DMS153 treated with DMSO at 0.1 percent for 48 hours (cell line): Measurements from ENCODE around the gene FANCI.

Experiments used
- DNase-seq: peaks from one replicate; lab custom pipeline; 2025; ENCODE audit not compliant: unreplicated experiment; lab: John Stamatoyannopoulos, UW

Gene FANCI

DNA sequence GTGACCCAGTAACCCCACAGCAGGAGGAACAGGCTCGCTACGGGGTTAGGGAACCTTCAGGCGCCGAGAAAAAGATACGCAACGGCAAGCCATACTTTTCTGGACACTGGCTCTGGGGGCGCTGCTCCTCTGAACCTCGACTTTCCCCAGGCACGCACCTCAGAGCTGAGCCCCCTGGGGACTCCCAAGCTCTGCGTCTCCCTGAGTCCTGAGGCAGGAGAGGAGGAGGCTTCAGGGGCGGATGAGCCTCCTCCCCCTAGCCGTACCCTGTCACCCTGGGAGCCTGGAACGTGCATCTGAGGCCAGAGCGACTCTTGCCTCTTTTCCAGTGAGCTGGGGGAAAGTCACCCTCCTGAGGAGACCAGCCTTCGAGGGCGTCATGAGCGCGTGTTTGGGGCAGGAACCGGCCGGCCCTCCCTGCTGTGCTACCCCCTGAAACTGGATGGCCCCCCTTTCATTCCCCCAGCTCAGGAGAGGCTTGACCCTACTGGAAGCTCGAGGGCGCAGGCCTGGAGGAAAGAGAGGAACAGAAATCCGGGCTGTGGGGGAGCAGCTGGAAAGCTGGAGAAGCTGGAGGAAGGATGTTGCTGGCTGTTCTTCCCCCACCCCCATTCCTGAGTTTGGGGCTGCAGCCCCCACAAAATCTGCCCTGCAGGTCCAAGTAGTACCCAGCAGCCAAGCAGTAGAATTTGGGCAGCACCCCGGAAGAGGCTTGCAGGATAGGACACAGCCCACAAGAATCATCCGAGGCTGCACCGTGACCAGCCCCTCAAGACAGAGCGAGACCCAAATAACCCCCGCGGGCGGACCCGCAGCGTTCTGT, 115.9 kb downstream of the FANCI start:
- DNase-seq, result no peak

GRCh38 chr15:89360294-89360971, 116.7 kb downstream of the FANCI start:
- no peak for DNase-seq

DNA sequence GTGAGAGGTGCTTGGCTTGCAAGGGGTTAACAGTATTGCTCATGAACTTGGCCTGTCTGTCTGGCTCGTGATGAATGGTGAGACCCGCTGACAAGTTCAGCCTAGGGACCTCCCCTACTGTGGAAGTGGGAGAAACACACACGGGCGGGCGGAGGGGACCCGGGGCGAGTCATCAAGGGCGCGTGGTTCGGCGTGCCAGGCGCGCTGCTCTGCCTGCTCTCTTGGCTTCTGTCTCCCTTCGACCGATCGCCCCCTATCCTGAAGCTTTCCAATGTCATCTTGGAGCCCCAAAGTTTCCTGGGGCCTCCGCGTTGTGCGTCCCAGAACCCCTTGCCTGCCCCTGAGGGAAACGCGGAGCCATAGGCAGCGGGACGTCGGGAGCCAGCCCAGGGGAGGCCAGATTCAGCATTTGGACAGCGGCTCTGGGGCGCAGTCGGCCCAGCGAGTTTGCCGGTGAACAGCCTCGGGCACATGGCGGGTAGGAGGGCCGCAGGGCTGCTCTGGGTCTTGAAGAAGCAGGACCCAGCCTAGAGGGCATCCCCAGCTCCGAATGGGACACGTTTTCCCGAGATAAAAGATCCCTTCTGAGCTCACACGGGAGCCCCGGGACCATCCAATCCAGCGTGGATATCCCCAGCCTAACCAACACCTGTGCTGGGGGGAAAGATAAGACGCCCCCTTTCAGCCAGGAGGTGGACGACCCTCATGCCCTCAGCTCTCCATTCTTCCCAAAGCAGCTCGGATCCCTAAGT, 117.8 kb downstream of the FANCI start:
- DNase-seq, result no peak

DNA sequence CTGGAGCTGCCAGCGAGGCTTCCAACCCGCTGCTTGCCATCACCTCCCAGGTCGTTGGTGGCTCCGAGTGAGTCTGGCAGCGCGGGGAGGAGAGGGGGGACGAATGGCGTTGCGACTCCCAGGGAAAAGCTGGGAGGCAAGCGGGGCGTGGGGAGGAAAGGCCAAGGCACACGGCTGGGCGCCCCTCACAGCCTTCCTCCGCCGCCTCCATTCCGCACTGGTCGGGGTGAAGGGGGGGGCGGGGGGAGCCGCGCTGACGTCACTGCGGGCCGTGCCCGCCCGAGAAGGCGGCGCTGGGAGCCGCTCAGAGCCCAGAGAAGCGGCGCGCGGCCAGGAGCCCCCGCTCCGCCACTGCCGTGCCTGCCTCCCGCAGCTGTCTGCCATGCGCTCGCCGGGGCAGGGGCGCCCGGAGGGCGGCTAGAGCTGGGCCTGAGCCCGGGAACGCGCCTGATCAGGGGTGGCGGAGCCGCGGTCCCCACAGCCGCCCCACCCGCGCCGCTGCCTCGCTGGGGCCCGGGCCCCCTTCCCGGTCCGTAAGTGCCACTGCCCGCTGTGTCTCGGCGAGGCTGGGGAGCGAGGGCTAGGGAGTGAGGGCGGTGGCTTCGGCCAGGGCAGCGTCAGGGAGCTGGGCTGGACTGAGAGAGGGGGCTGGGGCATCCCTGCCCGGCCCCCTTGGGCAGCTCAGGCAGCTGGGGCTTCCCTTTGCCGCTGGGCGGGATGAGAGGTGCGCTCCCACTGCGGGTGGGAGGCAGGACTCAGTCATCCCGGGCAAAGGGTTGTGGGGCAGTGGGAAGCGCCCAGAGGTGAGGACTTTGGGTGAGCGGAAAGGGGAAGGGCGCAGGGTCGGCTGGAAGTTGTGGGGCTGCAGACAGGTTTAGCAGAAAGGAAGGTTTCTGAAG, 118.7 kb downstream of the FANCI start:
- DNase-seq, result no peak

DNA sequence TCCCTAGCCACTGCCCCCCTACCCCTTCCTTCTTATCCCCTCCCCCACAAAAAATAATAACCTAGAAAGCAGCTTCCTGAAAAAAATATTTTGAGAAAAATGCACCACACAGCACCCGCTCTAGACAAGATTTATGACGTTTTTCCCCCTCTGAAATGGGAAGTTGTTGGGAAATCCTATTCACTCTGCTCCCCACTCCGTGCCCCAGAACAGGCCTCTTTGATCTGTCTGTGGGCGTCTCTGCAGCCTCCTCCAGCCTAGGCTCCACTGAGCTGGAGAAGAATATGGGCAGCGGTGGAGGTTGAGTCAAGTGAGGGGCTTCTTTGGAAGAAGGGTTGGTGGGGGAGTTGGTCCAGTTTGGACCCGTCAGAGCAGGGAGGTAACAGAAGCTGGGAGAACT, 119.4 kb downstream of the FANCI start:
- no peak for DNase-seq

- no peak for DNase-seq
These were observed 120.0 kb downstream of the FANCI start for GRCh38 chr15:89363770-89364169.

GRCh38 chr15:89364341-89364740, 120.6 kb downstream of the FANCI start:
- no peak for DNase-seq

DNA sequence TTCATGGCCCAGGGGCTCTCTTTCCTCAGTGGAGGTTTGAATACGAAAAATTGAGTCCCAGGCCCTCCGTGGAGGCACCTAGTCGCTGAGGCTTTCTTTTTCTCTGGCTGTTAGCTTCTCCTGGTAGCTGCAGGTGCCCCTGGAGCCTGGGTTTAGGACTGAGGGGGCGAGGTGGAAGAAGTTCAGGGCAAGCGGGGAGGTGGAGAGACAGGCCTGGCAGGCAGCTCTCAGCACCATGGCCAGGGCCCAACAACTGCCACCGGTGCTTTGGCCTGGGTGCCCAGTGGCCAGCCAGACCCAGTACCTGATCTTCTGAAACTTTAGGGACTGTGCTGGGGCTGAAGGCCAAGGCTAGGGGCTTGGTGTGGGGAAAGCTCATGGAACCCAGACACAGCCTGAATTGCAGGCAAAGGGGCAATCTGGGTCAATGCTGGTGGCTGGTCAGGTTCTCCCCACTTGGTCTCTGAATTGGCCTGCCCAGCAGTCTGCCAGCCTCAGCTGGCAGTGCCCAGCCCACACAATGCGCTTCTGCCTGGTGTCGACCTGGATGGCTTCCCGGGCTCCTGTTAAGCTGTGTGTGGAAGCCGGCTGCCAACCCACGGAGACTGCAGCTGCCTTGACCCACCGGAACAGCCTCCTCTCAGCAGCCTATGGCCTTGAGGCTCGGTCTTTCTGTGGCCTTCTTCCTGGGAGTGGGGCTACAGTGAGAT, 121.1 kb downstream of the FANCI start:
- DNase-seq, result no peak

DNA sequence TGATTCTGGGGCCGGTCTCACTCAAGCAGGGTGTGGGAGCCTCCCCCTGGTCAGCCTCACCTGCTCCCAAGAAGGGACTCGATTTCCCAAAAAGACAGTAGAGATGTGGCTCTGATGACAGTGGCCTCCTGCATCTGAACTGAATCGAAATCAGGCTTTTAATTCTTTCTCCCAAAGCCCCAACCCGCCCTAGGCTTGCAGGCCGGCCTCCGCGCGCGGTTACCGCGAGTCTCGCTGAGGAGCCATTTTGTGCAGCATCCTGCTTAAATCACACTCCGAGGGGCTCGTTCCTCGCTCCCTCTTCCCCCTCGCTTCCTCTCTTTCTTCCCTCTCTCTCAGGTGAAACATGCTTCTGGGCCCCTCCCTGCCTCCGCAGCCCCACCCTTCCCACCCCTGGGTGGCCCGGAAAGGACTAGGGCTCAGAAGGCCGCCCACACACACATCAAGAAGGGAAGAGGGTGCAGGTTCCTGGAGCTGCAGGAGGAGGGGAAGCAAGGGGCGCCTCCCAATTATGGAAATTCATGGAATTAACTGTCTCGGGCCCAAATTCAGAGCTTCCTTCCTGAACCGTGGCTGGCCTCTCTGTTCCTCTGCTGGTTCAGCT, 121.8 kb downstream of the FANCI start:
- no peak for DNase-seq
